ENCODE data around the gene TBCD.

TBCD gene

GRCh38 chr17:82896071-82897000, 144.5 kb downstream of the TBCD start:
- no peak for DNase-seq (ENCODE audit: low read depth in 2 of 2)
- no peak for TF ChIP-seq CTCF (IDR thresholded peaks at IDR 0.05; ENCODE audit: low read depth, low read length)
- H3K4me3 ChIP-seq (replicated peaks in 1 of 2; ENCODE audit: low read depth in 2 of 2, low read length in 2 of 2) = no peak overlapping the region

GRCh38 chr17:82897514-82898249, 145.8 kb downstream of the TBCD start:
- no peak for TF ChIP-seq CTCF (IDR thresholded peaks at IDR 0.05; ENCODE audit: low read depth, low read length)
- H3K4me3 ChIP-seq (replicated peaks in 1 of 2; ENCODE audit: low read depth in 2 of 2, low read length in 2 of 2) = no peak overlapping the region

GRCh38 chr17:82898976-82899514, 147.2 kb downstream of the TBCD start:
- H3K4me3 ChIP-seq (replicated peaks in 1 of 2; ENCODE audit: low read depth in 2 of 2, low read length in 2 of 2) = no peak overlapping the region
- TF ChIP-seq CTCF (IDR thresholded peaks at IDR 0.05; ENCODE audit: low read depth, low read length) = no peak
- DNase-seq (ENCODE audit: low read depth in 2 of 2) = no peak

More at GRCh38 chr17:82897514-82898249, 145.8 kb downstream of the TBCD start:
- no peak for DNase-seq (ENCODE audit: low read depth in 2 of 2)

GRCh38 chr17:82899941-82900340, 148.1 kb downstream of the TBCD start:
- no peak for TF ChIP-seq CTCF (IDR thresholded peaks at IDR 0.05; ENCODE audit: low read depth, low read length)
- DNase-seq (ENCODE audit: low read depth in 2 of 2) = no peak
- no peak overlapping the region for H3K4me3 ChIP-seq (replicated peaks in 1 of 2; ENCODE audit: low read depth in 2 of 2, low read length in 2 of 2)

- TF ChIP-seq CTCF (IDR thresholded peaks at IDR 0.05; ENCODE audit: low read depth, low read length) = no peak
- no peak overlapping the region for H3K4me3 ChIP-seq (replicated peaks in 1 of 2; ENCODE audit: low read depth in 2 of 2, low read length in 2 of 2)
- no peak for DNase-seq (ENCODE audit: low read depth in 2 of 2)
Measured at GRCh38 chr17:82900741-82901140, 148.9 kb downstream of the TBCD start.

- no peak overlapping the region for H3K4me3 ChIP-seq (replicated peaks in 1 of 2; ENCODE audit: low read depth in 2 of 2, low read length in 2 of 2)
- no peak for DNase-seq (ENCODE audit: low read depth in 2 of 2)
- no peak for TF ChIP-seq CTCF (IDR thresholded peaks at IDR 0.05; ENCODE audit: low read depth, low read length)
Measured at GRCh38 chr17:82901356-82901755, 149.5 kb downstream of the TBCD start.

Data from cardiac fibroblast (primary cell).